HEK293 (cell line): ENCODE data around the gene WDR48.

ENCODE experiments used
- CTCF ChIA-PET: fragments of 350-600 bp; formaldehyde crosslinking; extraction: SDS; loops from one replicate; lab custom pipeline; 2021; ENCODE audit warnings: antibody characterized with exemption; lab: Yijun Ruan, JAX
- POLR2A ChIA-PET: fragments of 300-600 bp; formaldehyde crosslinking; extraction: SDS; loops from one replicate; lab custom pipeline; 2020; ENCODE audit warnings: antibody characterized with exemption, inconsistent platforms; lab: Yijun Ruan, JAX
- H3K27ac ChIP-seq: fragments of 200-500 bp; sonication (Bioruptor generic); 2 replicates; pipeline ENCODE4 v1.5.1; 2014; ENCODE audit warnings: low read depth, low read length, control low read depth, inconsistent platforms; ENCODE audit errors: extremely low read depth
- H3K36me3 ChIP-seq, 2 experiments: fragments of 200-500 bp in 1 of 2; sonication (Bioruptor generic) in 1 of 2; 1 replicate in 1 of 2; 2 replicates in 1 of 2; pipeline ENCODE4 v1.5.1; 2014 to 2017; ENCODE audit warnings: inconsistent platforms in 2 of 2, low read length in 2 of 2; ENCODE audit not compliant: control insufficient read depth in 2 of 2, insufficient read depth in 1 of 2
- H3K4me1 ChIP-seq: fragments of 200-500 bp; sonication (Bioruptor generic); 2 replicates; pipeline ENCODE4 v1.5.1; 2014; ENCODE audit warnings: mild to moderate bottlenecking, low read length, inconsistent platforms; ENCODE audit not compliant: control insufficient read depth, insufficient read depth
- H3K4me3 ChIP-seq: 2 replicates; pipeline ENCODE4 v1.5.1; 2011; ENCODE audit warnings: low read depth, mild to moderate bottlenecking, control low read depth, low read length, moderate library complexity
- H3K9me3 ChIP-seq: fragments of 200-500 bp; sonication (Bioruptor generic); 2 replicates; pipeline ENCODE4 v1.5.1; 2014; ENCODE audit warnings: low read depth, low read length, inconsistent platforms; ENCODE audit not compliant: control insufficient read depth, insufficient read depth
- HIC1 ChIP-seq: fragments of 450-650 bp; formaldehyde crosslinking; IDR thresholded peaks from 2 replicates; pipeline ENCODE4 v1.5.1; 2016; ENCODE audit warnings: missing biosample characterization, missing genetic modification characterization
- KLF7 ChIP-seq: fragments of 450-650 bp; formaldehyde crosslinking; IDR thresholded peaks from 2 replicates; pipeline ENCODE4 v1.5.1; 2016; ENCODE audit warnings: missing biosample characterization, missing genetic modification characterization, borderline replicate concordance
- REPIN1 ChIP-seq: fragments of 450-650 bp; formaldehyde crosslinking; IDR thresholded peaks from 2 replicates; pipeline ENCODE4 v1.5.1; 2017; ENCODE audit warnings: missing biosample characterization, missing genetic modification characterization, low read depth
- SALL2 ChIP-seq: fragments of 450-650 bp; formaldehyde crosslinking; IDR thresholded peaks from 2 replicates; pipeline ENCODE4 v1.5.0; 2017; ENCODE audit warnings: missing biosample characterization, mild to moderate bottlenecking, missing genetic modification characterization, borderline replicate concordance
- TCF7L2 ChIP-seq: IDR thresholded peaks from 2 replicates; pipeline ENCODE4 v1.6.1; 2011; ENCODE audit warnings: low read depth, mild to moderate bottlenecking, inconsistent platforms, low read length, moderate library complexity, borderline replicate concordance
- ZFP3 ChIP-seq: fragments of 450-650 bp; formaldehyde crosslinking; IDR thresholded peaks from 2 replicates; pipeline ENCODE4 v1.5.1; 2016; ENCODE audit warnings: low read depth, missing biosample characterization, missing genetic modification characterization
- ZNF121 ChIP-seq: fragments of 450-650 bp; formaldehyde crosslinking; IDR thresholded peaks from 2 replicates; pipeline ENCODE4 v1.5.1; 2016; ENCODE audit warnings: missing biosample characterization, missing genetic modification characterization
- ZNF138 ChIP-seq: fragments of 450-650 bp; formaldehyde crosslinking; IDR thresholded peaks from 2 replicates; pipeline ENCODE4 v1.5.1; 2016; ENCODE audit warnings: missing biosample characterization, missing genetic modification characterization, borderline replicate concordance
- ZNF169 ChIP-seq: fragments of 450-650 bp; formaldehyde crosslinking; IDR thresholded peaks from 2 replicates; pipeline ENCODE4 v1.5.1; 2016; ENCODE audit warnings: missing biosample characterization, missing genetic modification characterization
- ZNF221 ChIP-seq: fragments of 450-650 bp; formaldehyde crosslinking; IDR thresholded peaks from 2 replicates; pipeline ENCODE4 v1.5.1; 2017; ENCODE audit warnings: missing biosample characterization, missing genetic modification characterization, borderline replicate concordance
- ZNF266 ChIP-seq: fragments of 450-650 bp; formaldehyde crosslinking; IDR thresholded peaks from 2 replicates; pipeline ENCODE4 v1.5.1; 2016; ENCODE audit warnings: missing biosample characterization, missing genetic modification characterization, low read depth
- ZNF280C ChIP-seq: fragments of 450-650 bp; formaldehyde crosslinking; IDR thresholded peaks from 2 replicates; pipeline ENCODE4 v1.5.1; 2016; ENCODE audit warnings: missing biosample characterization, missing genetic modification characterization
- ZNF610 ChIP-seq: fragments of 450-650 bp; formaldehyde crosslinking; IDR thresholded peaks from 2 replicates; pipeline ENCODE4 v1.5.1; 2016; ENCODE audit warnings: missing biosample characterization, missing genetic modification characterization, borderline replicate concordance
- ZNF626 ChIP-seq: fragments of 450-650 bp; sonication (Bioruptor Pico); formaldehyde crosslinking; IDR thresholded peaks from 2 replicates; pipeline ENCODE4 v1.5.1; 2018; ENCODE audit warnings: missing biosample characterization, missing genetic modification characterization, inconsistent platforms
- ZSCAN16 ChIP-seq: fragments of 450-650 bp; formaldehyde crosslinking; IDR thresholded peaks from 2 replicates; pipeline ENCODE4 v1.5.1; 2016; ENCODE audit warnings: missing biosample characterization, missing genetic modification characterization
- ZSCAN30 ChIP-seq: fragments of 450-650 bp; IDR thresholded peaks from 2 replicates; pipeline ENCODE4 v1.5.1; 2018; ENCODE audit warnings: missing biosample characterization, mild to moderate bottlenecking, missing genetic modification characterization, moderate library complexity
- TF ChIP-seq, protein P1 (sequence below): fragments of 450-650 bp; formaldehyde crosslinking; IDR thresholded peaks from 2 replicates; pipeline ENCODE4 v1.5.1; 2016; ENCODE audit warnings: missing biosample characterization, missing genetic modification characterization

Gene WDR48

GRCh38 chr3:39013289-39013688 is 38.5 kb upstream of the WDR48 start:
- ChIA-PET POLR2A (no interaction called here), CTCF (interaction anchor here (0.8 to 1.3 kb wide), 3 partner anchors 11 to 17 kb away, joined by 3 to 5 read pairs (median 4); no protein-coding TSS in a partner anchor)
- TF ChIP-seq KLF7 (tag by site-specific recombination) (no peak), ZNF138 (tag by site-specific recombination) (no peak)
- Histone ChIP-seq H3K4me3 (no peak overlapping the region), H3K9me3 (no peaks in the 10 kb centered on the region), H3K27ac (no peak overlapping the region), H3K36me3 (no peaks in the 10 kb centered on the region), H3K4me1 (no peaks in the 10 kb centered on the region)

- H3K4me3 ChIP-seq, result no peak overlapping the region
- H3K9me3 ChIP-seq, result no peaks in the 10 kb centered on the region
- H3K4me1 ChIP-seq, result no peaks in the 10 kb centered on the region
- no peak for TF ChIP-seq ZNF280C (tag by site-specific recombination)
- TF ChIP-seq KLF7 (tag by site-specific recombination), result no peak
- no peak for TF ChIP-seq ZNF169
- TF ChIP-seq ZSCAN16 (tag by site-specific recombination), result no peak
- no peak for TF ChIP-seq ZNF266 (tag by site-specific recombination)
- TF ChIP-seq ZSCAN30 (tag by site-specific recombination), result no peak
- TF ChIP-seq ZNF121, result no peak
- TF ChIP-seq ZNF610 (tag by site-specific recombination), result no peak
- TF ChIP-seq ZNF626 (tag by site-specific recombination), result no peak
- TF ChIP-seq ZFP3 (tag by site-specific recombination), result no peak
- TF ChIP-seq, all 188 proteins: peak for 0
- Histone ChIP-seq H3K36me3 (no peaks in the 10 kb centered on the region), H3K27ac (no peak overlapping the region)
- CTCF ChIA-PET, result interaction anchor here (1.2 to 1.3 kb wide), 2 partner anchors 12 to 14 kb away, joined by 3 to 5 read pairs; no protein-coding TSS in a partner anchor
- POLR2A ChIA-PET, result no interaction called here
Observed at GRCh38 chr3:39013921-39014509, 37.8 kb upstream of the WDR48 start.

- POLR2A ChIA-PET, result no interaction called here
- Histone ChIP-seq H3K9me3 (no peaks in the 10 kb centered on the region), H3K27ac (no peak overlapping the region), H3K4me3 (no peak overlapping the region), H3K36me3 (no peaks in the 10 kb centered on the region), H3K4me1 (no peaks in the 10 kb centered on the region)
- CTCF ChIA-PET, result no interaction called here
- TF ChIP-seq REPIN1 (tag by site-specific recombination) (no peak), HIC1 (tag by site-specific recombination) (no peak), TCF7L2 (no peak), SALL2 (tag by site-specific recombination) (no peak), ZNF221 (tag by site-specific recombination) (no peak), ZNF138 (tag by site-specific recombination) (no peak)
- TF ChIP-seq, protein P1, sequence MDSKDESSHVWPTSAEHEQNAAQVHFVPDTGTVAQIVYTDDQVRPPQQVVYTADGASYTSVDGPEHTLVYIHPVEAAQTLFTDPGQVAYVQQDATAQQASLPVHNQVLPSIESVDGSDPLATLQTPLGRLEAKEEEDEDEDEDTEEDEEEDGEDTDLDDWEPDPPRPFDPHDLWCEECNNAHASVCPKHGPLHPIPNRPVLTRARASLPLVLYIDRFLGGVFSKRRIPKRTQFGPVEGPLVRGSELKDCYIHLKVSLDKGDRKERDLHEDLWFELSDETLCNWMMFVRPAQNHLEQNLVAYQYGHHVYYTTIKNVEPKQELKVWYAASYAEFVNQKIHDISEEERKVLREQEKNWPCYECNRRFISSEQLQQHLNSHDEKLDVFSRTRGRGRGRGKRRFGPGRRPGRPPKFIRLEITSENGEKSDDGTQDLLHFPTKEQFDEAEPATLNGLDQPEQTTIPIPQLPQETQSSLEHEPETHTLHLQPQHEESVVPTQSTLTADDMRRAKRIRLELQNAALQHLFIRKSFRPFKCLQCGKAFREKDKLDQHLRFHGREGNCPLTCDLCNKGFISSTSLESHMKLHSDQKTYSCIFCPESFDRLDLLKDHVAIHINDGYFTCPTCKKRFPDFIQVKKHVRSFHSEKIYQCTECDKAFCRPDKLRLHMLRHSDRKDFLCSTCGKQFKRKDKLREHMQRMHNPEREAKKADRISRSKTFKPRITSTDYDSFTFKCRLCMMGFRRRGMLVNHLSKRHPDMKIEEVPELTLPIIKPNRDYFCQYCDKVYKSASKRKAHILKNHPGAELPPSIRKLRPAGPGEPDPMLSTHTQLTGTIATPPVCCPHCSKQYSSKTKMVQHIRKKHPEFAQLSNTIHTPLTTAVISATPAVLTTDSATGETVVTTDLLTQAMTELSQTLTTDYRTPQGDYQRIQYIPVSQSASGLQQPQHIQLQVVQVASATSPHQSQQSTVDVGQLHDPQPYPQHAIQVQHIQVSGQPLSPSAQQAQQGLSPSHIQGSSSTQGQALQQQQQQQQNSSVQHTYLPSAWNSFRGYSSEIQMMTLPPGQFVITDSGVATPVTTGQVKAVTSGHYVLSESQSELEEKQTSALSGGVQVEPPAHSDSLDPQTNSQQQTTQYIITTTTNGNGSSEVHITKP, result no peak
Observed at GRCh38 chr3:39015418-39015817, 36.4 kb upstream of the WDR48 start.
